ENCODE measurements around the gene NCK1.

DNA sequence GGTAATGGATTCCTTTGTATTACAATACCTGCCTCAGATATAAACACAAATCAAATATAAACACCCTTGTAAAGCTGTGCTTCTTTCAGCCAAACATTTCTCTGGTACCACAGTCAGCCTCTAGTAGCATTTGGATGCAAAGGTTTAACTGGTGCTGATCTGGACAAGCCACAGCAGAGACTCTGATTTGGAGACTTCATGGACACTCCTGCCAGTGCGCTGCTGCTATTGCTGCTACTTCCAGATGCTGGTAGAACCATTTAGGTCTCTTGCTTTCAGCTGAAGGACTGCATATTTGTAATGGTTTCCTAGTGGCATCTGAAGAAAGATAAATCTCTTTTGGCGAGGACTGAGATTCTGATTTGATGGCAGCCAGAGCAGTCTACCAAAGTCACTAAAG is 36.9 kb downstream of the NCK1 start:
- TF ChIP-seq, protein P1, sequence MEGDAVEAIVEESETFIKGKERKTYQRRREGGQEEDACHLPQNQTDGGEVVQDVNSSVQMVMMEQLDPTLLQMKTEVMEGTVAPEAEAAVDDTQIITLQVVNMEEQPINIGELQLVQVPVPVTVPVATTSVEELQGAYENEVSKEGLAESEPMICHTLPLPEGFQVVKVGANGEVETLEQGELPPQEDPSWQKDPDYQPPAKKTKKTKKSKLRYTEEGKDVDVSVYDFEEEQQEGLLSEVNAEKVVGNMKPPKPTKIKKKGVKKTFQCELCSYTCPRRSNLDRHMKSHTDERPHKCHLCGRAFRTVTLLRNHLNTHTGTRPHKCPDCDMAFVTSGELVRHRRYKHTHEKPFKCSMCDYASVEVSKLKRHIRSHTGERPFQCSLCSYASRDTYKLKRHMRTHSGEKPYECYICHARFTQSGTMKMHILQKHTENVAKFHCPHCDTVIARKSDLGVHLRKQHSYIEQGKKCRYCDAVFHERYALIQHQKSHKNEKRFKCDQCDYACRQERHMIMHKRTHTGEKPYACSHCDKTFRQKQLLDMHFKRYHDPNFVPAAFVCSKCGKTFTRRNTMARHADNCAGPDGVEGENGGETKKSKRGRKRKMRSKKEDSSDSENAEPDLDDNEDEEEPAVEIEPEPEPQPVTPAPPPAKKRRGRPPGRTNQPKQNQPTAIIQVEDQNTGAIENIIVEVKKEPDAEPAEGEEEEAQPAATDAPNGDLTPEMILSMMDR (IDR thresholded peaks at IDR 0.05; ENCODE audit: insufficient read depth, low read length, poor library complexity, severe bottlenecking), result no peak
- TF ChIP-seq EZH2phosphoT487 (conservative IDR thresholded peaks at IDR 0.05; ENCODE audit: low read length), result no peak
